Measurements from ENCODE around the gene PDSS1.
"Not testable (repeated sequence)": the region's sequence is repeated elsewhere in the genome, so short reads cannot be mapped to it uniquely, and the experiment has no call there.

The PDSS1 gene

DNA sequence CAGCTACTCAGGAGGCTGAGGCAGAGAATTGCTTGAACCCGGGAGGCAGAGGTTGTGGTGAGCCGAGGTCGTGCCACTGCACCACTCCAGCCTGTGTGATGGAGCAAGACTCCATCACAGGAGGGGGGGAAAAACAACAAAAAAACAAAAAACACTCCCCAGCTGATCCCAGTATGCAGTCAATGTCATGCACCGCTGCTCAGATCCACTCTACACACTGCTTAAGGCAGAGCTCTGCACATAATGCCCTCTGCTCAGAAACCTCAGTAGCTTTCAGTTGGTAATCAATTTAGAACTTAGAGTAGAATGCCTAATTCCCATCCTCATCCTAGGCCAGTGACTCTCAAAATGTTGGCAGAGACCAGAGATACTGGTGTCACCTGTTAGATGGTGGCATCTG lies 43.9 kb downstream of the PDSS1 start:
- DNase-seq, result no peak

DNA sequence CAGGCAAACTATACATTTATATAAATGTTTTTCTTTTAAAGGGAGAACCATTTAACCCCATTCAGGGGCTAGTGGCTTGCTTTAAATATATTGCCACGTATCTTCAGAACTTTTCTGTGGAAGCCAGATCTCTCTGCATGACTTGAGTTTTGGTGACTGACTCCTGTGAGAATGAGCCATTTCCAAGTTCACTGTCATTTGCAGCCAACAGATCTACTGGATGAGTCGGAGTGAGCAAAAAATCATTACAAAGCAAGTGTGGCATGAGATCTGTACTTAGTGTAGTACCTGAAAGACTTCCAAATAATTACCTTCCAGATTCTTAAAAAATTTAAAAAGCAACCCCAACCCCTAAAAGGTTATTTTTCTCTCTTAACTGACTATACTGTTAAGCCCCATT lies 45.6 kb downstream of the PDSS1 start:
- no peak for DNase-seq

DNA sequence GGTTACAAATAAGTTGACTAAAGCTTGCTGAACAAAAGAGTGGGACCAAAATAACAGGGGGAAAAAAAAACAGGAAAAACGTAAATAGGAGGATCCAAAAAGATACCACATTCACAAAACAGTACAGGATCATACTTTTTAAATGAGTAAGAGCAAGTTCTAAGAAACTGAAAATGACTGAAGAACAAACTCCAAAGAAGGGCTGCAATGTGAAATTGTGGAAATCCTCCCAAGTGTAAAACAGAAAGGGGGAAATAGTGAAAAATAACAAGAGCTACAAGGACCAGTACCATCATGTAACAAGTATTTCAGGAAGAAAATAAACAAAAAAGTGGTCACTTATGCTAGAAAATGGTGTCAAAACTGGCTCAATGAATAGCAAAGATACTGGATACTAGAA lies 46.3 kb downstream of the PDSS1 start:
- no peak for DNase-seq

DNA sequence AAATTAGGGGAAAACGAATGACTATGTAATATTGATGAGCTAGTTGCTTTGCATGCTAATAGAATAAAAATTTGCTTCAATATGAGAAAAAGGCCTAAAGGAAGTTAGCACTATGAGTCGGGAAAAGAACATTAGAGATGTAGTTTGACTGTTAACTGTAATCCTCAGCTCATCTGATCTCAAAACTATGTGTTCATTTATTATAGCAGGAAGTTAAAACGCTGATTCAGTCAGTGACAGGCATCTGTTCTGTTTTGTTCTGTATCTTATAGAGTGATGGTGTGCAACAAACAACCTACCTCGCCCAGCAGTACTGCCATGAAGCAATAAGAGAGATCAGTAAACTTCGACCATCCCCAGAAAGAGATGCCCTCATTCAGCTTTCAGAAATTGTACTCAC lies 48.6 kb downstream of the PDSS1 start:
- DNase-seq, result no peak

DNA sequence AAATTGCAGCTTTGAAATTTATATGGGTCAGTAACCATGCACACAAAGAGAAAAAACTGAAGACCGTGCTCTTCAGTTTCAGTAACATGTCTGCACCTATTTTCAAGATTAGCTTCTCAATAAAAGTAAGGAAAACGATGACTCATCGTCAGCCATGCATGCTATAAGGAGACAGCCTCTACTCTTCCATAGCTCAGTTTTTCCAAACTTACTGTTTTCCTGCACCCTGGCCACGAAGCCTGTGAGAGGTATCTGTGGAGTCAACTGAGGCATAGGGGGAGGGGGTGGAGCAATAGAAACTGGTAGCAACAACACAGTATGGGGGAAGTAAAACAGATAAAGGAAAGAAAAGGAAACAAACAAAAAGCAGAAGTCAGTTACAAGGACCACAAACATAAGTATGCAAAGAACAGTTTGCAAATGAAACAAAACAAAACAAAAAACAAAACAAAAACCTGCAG lies 58.0 kb downstream of the PDSS1 start:
- no peak for DNase-seq

DNA sequence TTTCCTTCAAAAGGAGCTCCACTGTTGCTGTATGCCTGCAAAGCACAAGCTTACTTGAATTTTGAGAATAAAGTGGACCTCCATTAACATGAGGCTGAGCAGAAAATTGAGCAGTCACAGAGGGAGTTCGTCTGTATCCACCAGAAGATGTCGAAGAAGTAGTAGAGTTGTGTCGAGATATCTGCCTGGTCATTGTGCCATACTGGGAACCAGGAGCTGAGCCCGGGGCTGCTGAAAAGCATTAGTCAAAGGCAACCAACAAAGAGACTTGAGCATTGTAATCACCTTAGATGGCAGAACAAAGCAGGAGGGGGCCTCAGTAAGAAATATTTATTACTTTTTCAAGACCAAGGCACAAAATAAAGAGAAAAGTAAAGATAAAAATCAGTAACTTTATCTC lies 61.5 kb downstream of the PDSS1 start:
- no peak for DNase-seq

DNA sequence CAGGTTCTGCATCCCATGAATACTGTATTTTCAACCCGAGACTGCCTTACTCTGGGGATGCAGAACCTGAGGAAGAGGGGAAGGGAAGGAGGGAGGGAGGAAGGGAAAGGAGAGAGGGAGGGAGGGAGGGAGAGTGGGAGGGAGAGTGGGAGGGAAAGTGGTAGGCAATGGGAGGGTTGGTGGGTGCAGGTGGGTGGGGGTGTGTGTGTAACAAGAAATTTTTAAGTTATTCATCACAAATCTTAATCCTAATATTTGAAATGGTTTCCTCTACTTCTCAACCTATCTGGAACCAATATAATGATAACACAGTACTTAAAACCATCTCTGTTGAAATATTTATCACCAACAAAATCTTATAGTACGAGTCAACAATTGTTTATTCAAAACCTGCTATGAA lies 68.0 kb downstream of the PDSS1 start:
- DNase-seq, result no peak

DNA sequence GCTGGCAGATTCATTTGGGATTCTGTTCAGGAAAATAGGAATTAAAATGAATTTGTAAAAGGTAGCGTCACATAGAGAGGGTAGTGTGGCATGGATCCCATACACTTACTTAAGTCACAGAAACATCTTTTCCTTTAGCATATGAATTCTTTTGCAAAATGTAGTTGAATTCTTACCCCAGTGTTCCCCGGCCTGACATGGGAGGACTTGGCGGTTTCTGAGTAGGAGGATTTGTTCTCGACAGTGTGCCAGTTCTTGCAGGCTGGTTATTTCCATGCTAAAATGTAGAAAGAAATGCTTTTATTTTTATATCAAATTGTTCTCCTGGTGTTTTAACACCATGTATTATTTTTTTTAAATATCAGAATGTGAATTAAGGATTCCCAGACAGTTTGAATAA lies 72.6 kb downstream of the PDSS1 start:
- DNase-seq, result no peak

DNA sequence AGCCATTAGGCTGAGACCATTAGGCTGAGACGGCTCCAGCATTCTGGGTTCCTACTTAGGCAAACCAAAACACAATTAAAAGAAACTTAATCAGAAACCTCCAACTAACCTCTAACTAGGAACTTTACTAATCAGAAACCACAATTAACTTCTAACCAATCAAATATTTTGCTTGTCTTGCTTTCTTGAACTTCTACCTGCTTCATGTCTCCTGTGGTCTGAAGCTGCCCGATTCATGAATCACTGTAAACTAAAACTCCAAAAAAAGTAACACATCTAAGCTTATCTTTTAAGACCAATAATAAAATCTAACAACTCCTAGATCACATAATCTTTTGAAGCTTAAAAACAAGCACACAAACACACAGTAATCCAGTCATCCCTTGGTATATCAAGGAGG lies 76.1 kb downstream of the PDSS1 start:
- no peak for DNase-seq

DNA sequence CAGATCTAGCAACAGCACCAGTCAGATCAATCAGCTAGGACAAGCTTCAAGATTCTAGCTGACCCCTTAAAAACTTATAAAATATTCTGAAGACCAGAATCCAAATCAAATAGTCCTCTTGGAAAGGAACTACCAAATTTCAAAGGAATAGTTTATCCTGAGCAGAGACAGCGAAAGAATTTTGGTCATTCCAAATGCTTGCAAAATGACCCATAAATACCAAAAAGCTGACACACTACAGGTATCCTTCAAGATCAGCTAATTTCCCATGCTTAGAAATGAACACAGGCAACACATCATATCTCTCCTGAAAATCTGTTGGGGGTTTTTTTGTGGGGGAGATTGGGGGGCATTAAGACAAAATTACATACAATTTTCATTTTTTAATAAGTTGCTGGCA lies 78.8 kb downstream of the PDSS1 start:
- no peak for DNase-seq

DNA sequence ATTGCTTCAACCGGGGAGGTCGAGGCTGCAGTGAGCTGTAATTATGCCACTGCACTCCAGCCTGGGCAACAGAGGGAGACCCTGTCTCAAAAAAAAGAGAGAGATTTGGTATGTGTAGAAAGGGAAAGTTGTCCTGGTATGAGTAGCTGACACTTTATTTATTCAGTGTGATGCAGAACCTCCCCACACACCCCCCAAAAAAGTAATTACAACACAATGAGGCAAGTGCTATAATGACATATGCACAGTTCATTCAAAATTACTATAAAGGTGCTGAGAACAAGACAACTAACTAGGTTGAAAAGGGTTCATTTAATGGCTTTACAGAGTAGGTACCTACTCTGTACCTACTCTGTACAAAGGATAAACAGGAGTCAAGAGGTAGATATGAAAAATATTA lies 80.2 kb downstream of the PDSS1 start:
- no peak for DNase-seq

DNA sequence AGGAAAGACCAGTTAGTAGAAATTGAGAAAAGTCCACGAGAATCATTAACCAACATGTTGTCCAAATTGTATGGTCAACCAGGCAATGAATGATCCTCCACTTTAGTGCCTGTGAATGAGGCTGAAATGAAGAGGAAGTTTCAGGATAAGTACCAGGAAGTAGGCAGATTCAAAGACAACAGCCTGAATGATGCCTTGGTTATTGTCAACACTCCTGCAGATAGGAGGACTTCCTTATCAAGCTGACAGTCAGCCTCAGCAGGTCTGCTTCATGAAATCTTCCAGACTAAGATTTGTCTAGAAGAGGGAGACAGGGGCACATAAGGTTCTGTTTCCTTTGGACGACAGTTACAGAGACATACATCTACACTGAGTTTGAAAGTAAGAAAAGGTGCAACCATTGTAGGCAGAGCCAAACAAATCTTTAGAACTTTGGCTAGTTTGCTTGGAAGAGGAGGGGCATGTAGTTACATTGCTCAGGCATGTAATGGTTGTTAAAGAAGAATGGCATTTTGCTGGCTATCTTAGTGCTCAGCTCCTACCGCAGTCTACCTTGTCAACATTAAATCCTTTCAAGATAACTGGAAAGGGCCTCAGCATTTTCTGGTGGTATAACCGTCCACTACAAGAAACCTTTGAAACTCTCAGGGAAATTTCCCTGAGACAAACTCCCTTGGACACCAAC lies 81.8 kb downstream of the PDSS1 start:
- DNase-seq, result no peak

DNA sequence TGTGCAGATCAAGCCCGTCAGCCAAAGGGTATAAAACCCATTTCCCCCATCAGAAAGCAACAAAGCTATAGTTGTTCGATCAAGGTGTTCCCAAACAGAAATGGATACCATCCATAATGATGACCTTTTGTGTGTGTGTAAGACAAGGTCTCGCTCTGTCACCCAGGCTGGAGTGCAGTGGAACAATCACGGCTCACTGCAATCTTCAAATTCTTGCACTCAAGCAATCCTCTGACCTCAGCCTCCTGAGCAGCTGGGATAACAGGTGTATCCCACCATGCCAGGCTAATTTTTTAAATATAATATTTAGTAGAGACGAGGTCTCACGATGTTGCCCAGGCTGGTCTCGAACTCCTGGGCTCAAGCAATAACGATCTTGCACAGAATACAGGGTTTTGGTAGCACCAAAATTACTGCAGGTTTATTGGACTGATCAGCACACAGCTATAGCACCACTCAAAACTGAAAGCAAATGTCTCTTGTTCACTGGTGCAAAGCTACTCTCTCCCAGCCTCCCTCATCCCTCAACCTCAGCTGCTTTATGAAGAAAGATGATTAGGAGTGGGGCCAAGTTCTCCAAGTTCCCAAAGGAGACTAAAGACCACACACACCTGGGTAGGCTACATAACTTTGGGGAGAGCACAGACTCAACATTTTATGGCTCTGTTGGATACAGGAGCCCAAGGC lies 82.7 kb downstream of the PDSS1 start:
- DNase-seq, result no peak

DNA sequence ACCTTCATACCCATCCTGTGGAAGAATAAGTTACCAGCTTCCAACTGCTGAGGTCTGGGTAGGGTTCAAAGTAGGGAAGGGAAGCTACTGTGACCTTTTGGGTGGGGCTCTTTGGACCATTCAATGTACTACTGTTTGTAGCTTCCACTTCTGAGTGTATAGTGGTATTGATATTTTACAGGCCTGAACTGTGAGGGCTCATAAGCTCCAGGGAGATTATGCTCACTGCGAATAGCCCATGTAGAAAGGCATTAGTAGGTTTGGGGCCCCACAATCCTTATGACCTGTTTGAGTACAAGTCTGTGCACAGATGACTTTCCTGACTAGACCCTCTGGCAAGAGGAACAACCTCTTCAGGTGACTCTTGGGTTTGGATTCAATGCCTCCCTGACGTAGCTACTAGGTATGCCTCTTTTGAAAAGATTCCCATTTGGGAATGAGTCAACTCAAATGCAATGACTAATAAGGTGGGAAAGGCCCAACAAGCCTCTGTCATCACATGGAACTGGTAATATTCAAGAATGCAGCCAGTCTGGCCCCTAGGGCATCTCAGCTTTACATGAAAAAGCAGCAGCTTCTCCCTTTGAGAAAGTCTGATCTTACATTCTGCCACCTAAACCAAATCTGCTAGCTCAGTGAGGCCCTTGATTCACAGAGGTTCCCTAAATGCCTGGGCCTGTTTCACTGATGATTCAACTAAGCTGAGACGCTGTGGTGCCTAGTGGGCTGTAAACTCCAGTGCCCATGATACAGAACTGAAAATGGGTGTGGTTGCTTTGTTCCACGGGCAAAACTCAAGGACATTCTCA lies 83.5 kb downstream of the PDSS1 start:
- no peak for DNase-seq

DNA sequence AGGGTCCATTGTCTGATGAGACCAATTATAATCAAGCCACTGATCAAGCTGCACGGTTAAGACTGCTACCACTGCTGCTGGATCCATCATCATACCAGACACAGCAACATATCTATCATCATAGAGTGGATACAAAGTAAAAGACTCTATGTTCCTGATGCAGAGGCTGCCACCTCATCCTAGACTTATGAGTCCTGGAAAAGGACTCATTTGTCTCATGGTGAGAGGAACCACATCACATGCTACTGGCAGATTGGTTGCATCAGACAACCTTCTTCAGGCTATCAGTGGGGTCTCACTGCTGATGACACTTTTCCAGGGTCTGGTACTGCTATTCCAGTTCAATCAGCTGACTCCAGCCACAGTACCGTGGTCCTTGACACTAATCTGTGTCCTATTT lies 84.3 kb downstream of the PDSS1 start:
- no peak for DNase-seq

DNA sequence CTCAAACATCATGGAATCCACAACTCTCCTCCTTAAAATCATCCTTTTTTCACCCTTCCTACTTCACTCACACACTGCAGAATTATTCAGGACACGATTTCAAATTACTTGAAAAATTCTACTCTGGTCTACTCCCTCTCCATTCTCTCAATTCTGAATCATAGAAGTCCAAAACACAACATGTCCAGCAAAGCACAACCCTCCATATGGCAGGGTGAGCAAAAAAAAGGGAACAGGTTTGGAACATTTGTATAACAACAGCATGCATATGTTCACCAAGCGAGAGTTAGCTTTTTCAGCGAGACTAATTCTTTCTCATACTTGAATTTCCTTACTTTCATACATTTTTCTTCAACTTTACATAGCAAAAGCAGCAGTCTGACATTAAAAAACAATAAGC lies 89.9 kb downstream of the PDSS1 start:
- DNase-seq, result no peak

DNA sequence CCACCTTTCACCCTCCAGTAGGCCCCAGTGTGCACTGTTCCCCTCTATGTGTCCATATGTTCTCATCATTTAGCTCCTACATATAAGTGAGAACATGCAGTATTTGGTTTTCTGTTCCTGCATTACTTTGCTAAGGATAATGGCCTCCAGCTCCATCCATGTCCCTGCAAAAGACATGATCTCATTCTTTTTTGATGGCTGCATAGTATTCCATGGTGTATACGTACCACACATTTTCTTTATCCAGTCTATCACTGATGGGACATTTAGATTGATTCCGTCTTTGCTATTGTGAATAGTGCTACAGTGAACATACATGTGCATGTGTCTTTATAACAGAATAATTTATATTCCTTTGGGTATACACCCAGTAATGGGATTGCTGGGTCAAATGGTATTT lies 92.3 kb downstream of the PDSS1 start:
- not testable (repeated sequence) for DNase-seq

DNA sequence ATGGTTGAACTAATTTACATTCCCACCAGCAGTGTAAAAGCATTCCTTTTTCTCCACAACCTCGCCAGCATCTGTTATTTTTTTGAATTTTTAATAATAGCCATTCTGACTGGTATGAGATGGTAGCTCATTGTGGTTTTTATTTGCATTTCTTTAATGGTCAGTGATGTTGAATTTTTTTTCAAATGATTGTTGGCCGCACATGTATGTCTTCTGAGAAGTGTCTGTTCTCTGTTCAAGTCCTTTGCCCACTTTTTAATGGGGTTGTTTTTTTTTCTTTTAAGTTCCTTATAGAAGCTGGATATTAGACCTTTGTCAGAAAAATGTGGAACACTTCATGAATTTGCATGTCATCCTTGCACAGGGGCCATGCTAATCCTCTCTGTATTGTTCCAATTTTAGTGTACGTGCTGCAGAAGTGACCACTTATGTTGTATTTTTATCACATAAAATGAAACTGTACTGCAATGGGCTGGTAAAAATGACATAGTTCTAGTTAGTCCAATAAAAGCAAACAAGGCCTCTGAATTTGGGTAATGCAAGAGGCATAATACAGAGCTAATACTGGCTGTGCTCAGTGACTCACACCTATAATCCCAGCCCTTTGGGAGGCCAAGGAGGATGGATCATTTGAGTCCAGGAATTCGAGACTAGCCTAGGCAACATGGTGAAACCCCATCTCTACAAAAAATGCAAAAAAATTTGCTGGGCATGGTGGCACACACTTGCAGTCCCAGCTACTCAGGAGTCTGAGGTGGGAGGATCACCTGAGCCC lies 92.9 kb downstream of the PDSS1 start:
- DNase-seq, result no peak

DNA sequence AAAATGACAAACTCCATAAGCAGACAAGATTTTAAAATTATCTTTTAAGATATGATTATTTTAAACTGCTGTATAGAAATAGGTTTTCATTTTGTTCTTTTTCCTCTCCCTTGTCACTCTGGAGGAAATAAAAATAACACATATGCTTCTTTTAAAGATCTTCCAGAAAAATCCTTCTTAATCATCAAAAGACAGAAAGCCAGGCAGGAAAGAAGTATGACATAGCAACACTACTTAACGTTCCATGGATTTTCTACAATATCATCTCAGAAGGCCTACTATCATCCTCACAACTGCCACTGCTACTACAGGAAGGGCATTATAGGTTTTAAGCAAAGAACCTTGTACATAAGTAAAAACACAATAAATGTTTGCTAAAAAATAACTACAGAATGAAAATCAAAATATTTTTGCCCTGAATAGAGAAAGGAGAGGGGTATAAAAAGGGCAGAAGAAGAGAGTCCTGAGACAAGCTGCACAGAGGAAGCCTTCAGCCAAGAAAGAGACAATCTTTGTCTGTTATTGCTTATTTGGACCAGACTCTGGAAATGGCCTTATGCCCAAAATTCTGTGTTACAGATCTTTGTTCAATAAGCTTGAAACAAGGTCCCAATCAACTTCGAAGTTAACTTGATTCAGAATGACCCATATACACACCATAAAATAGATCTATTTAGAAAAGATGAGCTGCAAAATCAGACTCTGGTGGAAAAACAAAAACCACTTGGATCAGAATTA lies 95.4 kb downstream of the PDSS1 start:
- no peak for DNase-seq
